WTC11 (cell line): ENCODE measurements around the gene TTLL11. TPM values are rescaled to one million over a fixed set of nuclear protein-coding genes. Genes with fewer than 3 reads are reported as not detected.

ENCODE experiments used
- ATAC-seq: fragments of 200-7000 bp; cut with Tn5 transposase; 2 replicates; pipeline ENCODE4 v1.10.0; 2021; ENCODE audit warnings: mild to moderate bottlenecking, moderate library complexity
- CTCF ChIA-PET: fragments of 300-600 bp; sonication (Branson Sonifier 250); formaldehyde crosslinking; loops from one replicate; lab custom pipeline; 2021; ENCODE audit warnings: antibody characterized with exemption; lab: Charles Lee
- POLR2A ChIA-PET: fragments of 350-600 bp; sonication (Branson Sonifier 250); formaldehyde crosslinking; loops from one replicate; lab custom pipeline; 2021; ENCODE audit warnings: antibody characterized with exemption; lab: Charles Lee
- DNase-seq: peaks from one replicate; pipeline ENCODE4 v3.0.0; 2021; ENCODE audit warnings: low spot score
- H3K27ac Mint-ChIP-seq: 2 replicates; pipeline ENCODE4 v1.8.0; 2021; ENCODE audit warnings: mixed read lengths
- H3K27me3 Mint-ChIP-seq: 2 replicates; pipeline ENCODE4 v1.8.0; 2021; ENCODE audit warnings: low read depth, mild to moderate bottlenecking, moderate library complexity, mixed read lengths
- H3K36me3 Mint-ChIP-seq: 2 replicates; pipeline ENCODE4 v1.8.0; 2021; ENCODE audit warnings: mixed read lengths
- H3K4me1 Mint-ChIP-seq: 2 replicates; pipeline ENCODE4 v1.8.0; 2022; ENCODE audit warnings: mixed read lengths
- H3K4me3 Mint-ChIP-seq: 2 replicates; pipeline ENCODE4 v1.8.0; 2021; ENCODE audit warnings: mild to moderate bottlenecking, moderate library complexity, mixed read lengths
- H3K9me3 Mint-ChIP-seq: 2 replicates; pipeline ENCODE4 v1.8.0; 2021; ENCODE audit warnings: mixed read lengths
- EMX1 ChIP-seq: fragments of 250-450 bp; sonication (Bioruptor Pico); IDR thresholded peaks from 2 replicates; pipeline ENCODE4 v1.8.0; 2021; ENCODE audit warnings: mild to moderate bottlenecking
- GABPB1 ChIP-seq: sonication (generic); formaldehyde crosslinking; IDR thresholded peaks from 2 replicates; pipeline ENCODE4 v1.8.1; 2023; ENCODE audit warnings: mild to moderate bottlenecking, missing genetic modification reagents
- HMGA2 ChIP-seq: fragments of 250-450 bp; sonication (Bioruptor Pico); IDR thresholded peaks from 2 replicates; pipeline ENCODE4 v1.4.0; 2021; ENCODE audit warnings: mild to moderate bottlenecking, moderate library complexity
- JUN ChIP-seq: sonication (generic); formaldehyde crosslinking; IDR thresholded peaks from 2 replicates; pipeline ENCODE4 v1.8.0; 2023; ENCODE audit warnings: mild to moderate bottlenecking, missing genetic modification reagents
- KAT7 ChIP-seq: sonication (generic); formaldehyde crosslinking; IDR thresholded peaks from 2 replicates; pipeline ENCODE4 v1.8.1; 2023; ENCODE audit warnings: missing genetic modification reagents, mild to moderate bottlenecking, borderline replicate concordance
- NFATC4 ChIP-seq: fragments of 250-450 bp; sonication (Bioruptor Pico); IDR thresholded peaks from 2 replicates; pipeline ENCODE4 v1.9.0; 2021; ENCODE audit warnings: mild to moderate bottlenecking
- PRRX2 ChIP-seq: fragments of 250-450 bp; sonication (Bioruptor Pico); IDR thresholded peaks from 2 replicates; pipeline ENCODE4 v1.8.0; 2021; ENCODE audit warnings: mild to moderate bottlenecking
- RELA ChIP-seq: sonication (generic); formaldehyde crosslinking; IDR thresholded peaks from 2 replicates; pipeline ENCODE4 v1.8.1; 2022; ENCODE audit warnings: missing genetic modification reagents, mild to moderate bottlenecking, borderline replicate concordance
- TP53 ChIP-seq: sonication (generic); formaldehyde crosslinking; IDR thresholded peaks from 2 replicates; pipeline ENCODE4 v1.8.1; 2023; ENCODE audit warnings: mild to moderate bottlenecking, missing genetic modification reagents
- ZNF121 ChIP-seq: sonication (generic); formaldehyde crosslinking; IDR thresholded peaks from 2 replicates; pipeline ENCODE4 v1.8.0; 2023; ENCODE audit warnings: missing genetic modification reagents
- ZNF219 ChIP-seq: sonication (generic); formaldehyde crosslinking; IDR thresholded peaks from 2 replicates; pipeline ENCODE4 v1.8.0; 2023; ENCODE audit warnings: missing genetic modification reagents, mild to moderate bottlenecking, borderline replicate concordance
- ZNF423 ChIP-seq: fragments of 250-450 bp; sonication (Bioruptor Pico); IDR thresholded peaks from 2 replicates; pipeline ENCODE4 v2.1.2; 2022; ENCODE audit warnings: mild to moderate bottlenecking, moderate library complexity
- total RNA-seq: library from RNA; stranded (reverse); gene quantifications from 3 replicates; pipeline ENCODE4 v1.2.3, GENCODE V29; 2021
- TF ChIP-seq, protein P1 (sequence below): fragments of 250-450 bp; sonication (Bioruptor Pico); IDR thresholded peaks from 2 replicates; pipeline ENCODE4 v1.9.0; 2021; ENCODE audit warnings: mild to moderate bottlenecking
- TF ChIP-seq, protein P2 (sequence below): sonication (generic); formaldehyde crosslinking; IDR thresholded peaks from 2 replicates; pipeline ENCODE4 v1.8.1; 2023; ENCODE audit warnings: mild to moderate bottlenecking, missing genetic modification reagents, borderline replicate concordance
- TF ChIP-seq, protein P3 (sequence below): sonication (generic); formaldehyde crosslinking; IDR thresholded peaks from 2 replicates; pipeline ENCODE4 v1.8.1; 2022; ENCODE audit warnings: mild to moderate bottlenecking, moderate library complexity, missing genetic modification reagents
- TF ChIP-seq, protein P4 (sequence below): sonication (generic); formaldehyde crosslinking; IDR thresholded peaks from 2 replicates; pipeline ENCODE4 v1.8.0; 2022; ENCODE audit warnings: mild to moderate bottlenecking, missing genetic modification reagents
- TF ChIP-seq, protein P5 (sequence below): sonication (generic); formaldehyde crosslinking; IDR thresholded peaks from 2 replicates; pipeline ENCODE4 v1.8.1; 2023; ENCODE audit warnings: mild to moderate bottlenecking, moderate library complexity, missing genetic modification reagents
- TF ChIP-seq, protein P6 (sequence below): fragments of 200-600 bp; IDR thresholded peaks from 2 replicates; pipeline ENCODE4 v1.8.0; 2022; ENCODE audit warnings: antibody characterized with exemption
- TF ChIP-seq, protein P7 (sequence below): sonication (generic); formaldehyde crosslinking; IDR thresholded peaks from 2 replicates; pipeline ENCODE4 v1.8.1; 2022; ENCODE audit warnings: missing genetic modification reagents, borderline replicate concordance

TTLL11 gene
- total RNA-seq, 1 experiment from 2014 or later, result 1.1 TPM

DNA sequence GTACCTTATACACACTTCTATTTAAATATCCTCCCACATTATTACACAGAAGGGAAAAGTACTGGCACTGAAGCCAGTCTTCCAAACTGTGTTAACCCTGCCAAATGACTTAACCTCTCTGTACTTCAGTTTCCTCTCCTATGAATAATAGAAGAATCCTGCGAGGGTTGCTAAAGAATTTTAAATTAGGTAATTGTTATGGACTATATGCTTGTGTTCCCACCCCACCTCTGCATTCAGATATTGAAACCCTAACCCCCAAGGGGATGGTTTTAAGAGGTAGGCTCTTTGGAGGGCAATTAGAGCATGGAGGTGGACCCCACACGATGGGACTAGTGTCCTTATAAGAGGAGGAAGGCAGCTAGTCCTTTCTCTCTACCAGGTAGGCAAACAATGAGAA lies 72.7 kb downstream of the TTLL11 start (continued):
- TF ChIP-seq, protein P1, sequence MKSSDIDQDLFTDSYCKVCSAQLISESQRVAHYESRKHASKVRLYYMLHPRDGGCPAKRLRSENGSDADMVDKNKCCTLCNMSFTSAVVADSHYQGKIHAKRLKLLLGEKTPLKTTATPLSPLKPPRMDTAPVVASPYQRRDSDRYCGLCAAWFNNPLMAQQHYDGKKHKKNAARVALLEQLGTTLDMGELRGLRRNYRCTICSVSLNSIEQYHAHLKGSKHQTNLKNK, result no peak
- TF ChIP-seq, protein P2, sequence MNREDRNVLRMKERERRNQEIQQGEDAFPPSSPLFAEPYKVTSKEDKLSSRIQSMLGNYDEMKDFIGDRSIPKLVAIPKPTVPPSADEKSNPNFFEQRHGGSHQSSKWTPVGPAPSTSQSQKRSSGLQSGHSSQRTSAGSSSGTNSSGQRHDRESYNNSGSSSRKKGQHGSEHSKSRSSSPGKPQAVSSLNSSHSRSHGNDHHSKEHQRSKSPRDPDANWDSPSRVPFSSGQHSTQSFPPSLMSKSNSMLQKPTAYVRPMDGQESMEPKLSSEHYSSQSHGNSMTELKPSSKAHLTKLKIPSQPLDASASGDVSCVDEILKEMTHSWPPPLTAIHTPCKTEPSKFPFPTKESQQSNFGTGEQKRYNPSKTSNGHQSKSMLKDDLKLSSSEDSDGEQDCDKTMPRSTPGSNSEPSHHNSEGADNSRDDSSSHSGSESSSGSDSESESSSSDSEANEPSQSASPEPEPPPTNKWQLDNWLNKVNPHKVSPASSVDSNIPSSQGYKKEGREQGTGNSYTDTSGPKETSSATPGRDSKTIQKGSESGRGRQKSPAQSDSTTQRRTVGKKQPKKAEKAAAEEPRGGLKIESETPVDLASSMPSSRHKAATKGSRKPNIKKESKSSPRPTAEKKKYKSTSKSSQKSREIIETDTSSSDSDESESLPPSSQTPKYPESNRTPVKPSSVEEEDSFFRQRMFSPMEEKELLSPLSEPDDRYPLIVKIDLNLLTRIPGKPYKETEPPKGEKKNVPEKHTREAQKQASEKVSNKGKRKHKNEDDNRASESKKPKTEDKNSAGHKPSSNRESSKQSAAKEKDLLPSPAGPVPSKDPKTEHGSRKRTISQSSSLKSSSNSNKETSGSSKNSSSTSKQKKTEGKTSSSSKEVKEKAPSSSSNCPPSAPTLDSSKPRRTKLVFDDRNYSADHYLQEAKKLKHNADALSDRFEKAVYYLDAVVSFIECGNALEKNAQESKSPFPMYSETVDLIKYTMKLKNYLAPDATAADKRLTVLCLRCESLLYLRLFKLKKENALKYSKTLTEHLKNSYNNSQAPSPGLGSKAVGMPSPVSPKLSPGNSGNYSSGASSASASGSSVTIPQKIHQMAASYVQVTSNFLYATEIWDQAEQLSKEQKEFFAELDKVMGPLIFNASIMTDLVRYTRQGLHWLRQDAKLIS (CRISPR knock-in tag), result no peak
- no peak for TF ChIP-seq PRRX2
- TF ChIP-seq EMX1, result no peak
- TF ChIP-seq, all 79 proteins: peak for 0

DNA sequence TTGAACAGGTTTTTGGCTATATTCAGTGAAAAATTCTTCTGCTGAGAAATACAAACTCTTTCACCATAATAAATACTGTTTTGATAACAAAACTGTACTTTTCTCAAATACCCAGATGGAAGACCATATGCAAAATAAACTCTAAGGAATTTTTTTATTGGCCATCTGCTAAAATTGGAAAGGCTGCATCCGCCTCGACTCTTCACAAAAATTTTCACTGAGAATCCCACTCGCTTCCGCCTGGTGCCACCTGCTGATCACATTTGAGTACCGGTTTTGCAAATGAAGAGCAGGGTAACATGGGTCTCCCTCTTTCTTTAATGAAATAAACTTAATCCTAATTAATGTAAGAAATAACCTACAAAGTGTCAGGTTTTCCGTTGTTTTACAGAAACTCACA lies 76.4 kb downstream of the TTLL11 start:
- H3K9me3 Mint-ChIP-seq, result no peaks in the 10 kb centered on the region
- peaks cover 54% of the 10 kb centered on the region for H3K4me1 Mint-ChIP-seq
- ChIA-PET POLR2A (no interaction called here), CTCF (no interaction called here)
- H3K27ac Mint-ChIP-seq, result no peak overlapping the region
- H3K4me3 Mint-ChIP-seq, result no peak overlapping the region
- no peak for DNase-seq
- TF ChIP-seq JUN (CRISPR knock-in tag) (no peak), ZNF121 (CRISPR knock-in tag) (no peak), ZNF423 (no peak), NFATC4 (CRISPR knock-in tag) (no peak), ZNF219 (CRISPR knock-in tag) (no peak)
- TF ChIP-seq, protein P3, sequence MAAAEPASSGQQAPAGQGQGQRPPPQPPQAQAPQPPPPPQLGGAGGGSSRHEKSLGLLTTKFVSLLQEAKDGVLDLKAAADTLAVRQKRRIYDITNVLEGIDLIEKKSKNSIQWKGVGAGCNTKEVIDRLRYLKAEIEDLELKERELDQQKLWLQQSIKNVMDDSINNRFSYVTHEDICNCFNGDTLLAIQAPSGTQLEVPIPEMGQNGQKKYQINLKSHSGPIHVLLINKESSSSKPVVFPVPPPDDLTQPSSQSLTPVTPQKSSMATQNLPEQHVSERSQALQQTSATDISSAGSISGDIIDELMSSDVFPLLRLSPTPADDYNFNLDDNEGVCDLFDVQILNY (CRISPR knock-in tag), result no peak
- TF ChIP-seq, all 79 proteins: peak for 0
- ATAC-seq, result no peak
- Mint-ChIP-seq H3K36me3 (no peaks in the 10 kb centered on the region), H3K27me3 (peaks cover 45% of the 10 kb centered on the region)

DNA sequence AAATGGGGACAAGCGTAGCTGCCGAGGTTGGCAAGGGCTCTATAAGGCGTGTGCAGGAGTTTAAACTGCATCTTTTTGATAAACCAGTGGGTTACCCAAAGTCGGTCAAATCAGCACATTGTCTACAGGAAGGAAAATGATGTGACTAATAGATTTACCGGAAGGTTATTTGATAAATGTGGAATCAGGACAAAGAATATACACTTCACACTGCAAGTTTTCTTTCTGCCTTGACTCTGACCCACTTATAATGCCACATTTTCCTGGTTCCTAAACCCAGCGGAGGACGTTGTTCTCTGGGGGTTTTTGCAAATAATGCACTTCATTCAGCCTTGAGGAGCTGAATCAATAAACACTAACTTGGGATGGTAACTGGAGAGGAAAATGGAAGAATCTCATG lies 76.8 kb downstream of the TTLL11 start:
- CTCF ChIA-PET, result no interaction called here

DNA sequence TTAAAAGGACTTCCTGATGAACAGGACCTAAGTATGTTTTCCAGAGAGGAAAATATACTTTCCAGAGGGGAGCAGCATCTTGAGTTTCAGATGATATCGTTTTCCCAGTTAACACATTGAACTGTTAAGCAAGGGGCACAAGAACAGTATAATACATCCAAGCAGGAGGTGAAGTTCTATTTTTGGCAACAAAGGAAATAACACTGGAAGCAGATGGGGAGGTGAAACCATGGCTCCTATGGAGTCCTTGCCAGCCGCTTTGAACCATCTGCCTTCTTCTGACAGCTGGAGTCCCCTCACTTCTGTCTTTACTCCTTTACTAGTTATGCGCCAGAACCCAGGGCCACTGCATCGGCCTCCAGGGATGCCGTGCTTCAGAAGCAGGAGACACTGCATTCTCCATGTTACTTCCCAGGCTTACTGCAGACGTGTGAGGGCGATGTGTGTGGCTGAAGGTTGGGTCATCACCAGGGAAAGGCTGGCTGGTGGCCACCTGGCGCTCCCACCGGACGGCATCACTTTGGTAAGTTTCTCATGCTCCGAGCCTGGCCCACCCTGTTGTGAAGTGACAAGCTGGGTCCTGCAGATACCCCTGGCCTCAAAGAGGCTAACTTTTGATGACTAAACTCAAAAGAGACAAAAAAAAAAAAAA lies 77.8 kb downstream of the TTLL11 start:
- DNase-seq (no peak), ATAC-seq (no peak)
- Mint-ChIP-seq H3K9me3 (no peaks in the 10 kb centered on the region), H3K27ac (no peak overlapping the region), H3K27me3 (peaks cover 36% of the 10 kb centered on the region), H3K4me1 (peaks cover 39% of the 10 kb centered on the region), H3K4me3 (no peak overlapping the region), H3K36me3 (no peaks in the 10 kb centered on the region)
- ChIA-PET CTCF (no interaction called here), POLR2A (no interaction called here)
- TF ChIP-seq TP53 (no peak), HMGA2 (no peak), KAT7 (no peak), GABPB1 (CRISPR knock-in tag) (no peak)
- TF ChIP-seq, protein P4, sequence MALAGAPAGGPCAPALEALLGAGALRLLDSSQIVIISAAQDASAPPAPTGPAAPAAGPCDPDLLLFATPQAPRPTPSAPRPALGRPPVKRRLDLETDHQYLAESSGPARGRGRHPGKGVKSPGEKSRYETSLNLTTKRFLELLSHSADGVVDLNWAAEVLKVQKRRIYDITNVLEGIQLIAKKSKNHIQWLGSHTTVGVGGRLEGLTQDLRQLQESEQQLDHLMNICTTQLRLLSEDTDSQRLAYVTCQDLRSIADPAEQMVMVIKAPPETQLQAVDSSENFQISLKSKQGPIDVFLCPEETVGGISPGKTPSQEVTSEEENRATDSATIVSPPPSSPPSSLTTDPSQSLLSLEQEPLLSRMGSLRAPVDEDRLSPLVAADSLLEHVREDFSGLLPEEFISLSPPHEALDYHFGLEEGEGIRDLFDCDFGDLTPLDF (CRISPR knock-in tag), result no peak
- TF ChIP-seq, protein P5, sequence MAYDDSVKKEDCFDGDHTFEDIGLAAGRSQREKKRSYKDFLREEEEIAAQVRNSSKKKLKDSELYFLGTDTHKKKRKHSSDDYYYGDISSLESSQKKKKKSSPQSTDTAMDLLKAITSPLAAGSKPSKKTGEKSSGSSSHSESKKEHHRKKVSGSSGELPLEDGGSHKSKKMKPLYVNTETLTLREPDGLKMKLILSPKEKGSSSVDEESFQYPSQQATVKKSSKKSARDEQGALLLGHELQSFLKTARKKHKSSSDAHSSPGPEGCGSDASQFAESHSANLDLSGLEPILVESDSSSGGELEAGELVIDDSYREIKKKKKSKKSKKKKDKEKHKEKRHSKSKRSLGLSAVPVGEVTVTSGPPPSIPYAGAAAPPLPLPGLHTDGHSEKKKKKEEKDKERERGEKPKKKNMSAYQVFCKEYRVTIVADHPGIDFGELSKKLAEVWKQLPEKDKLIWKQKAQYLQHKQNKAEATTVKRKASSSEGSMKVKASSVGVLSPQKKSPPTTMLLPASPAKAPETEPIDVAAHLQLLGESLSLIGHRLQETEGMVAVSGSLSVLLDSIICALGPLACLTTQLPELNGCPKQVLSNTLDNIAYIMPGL (CRISPR knock-in tag), result no peak
- TF ChIP-seq, protein P6, sequence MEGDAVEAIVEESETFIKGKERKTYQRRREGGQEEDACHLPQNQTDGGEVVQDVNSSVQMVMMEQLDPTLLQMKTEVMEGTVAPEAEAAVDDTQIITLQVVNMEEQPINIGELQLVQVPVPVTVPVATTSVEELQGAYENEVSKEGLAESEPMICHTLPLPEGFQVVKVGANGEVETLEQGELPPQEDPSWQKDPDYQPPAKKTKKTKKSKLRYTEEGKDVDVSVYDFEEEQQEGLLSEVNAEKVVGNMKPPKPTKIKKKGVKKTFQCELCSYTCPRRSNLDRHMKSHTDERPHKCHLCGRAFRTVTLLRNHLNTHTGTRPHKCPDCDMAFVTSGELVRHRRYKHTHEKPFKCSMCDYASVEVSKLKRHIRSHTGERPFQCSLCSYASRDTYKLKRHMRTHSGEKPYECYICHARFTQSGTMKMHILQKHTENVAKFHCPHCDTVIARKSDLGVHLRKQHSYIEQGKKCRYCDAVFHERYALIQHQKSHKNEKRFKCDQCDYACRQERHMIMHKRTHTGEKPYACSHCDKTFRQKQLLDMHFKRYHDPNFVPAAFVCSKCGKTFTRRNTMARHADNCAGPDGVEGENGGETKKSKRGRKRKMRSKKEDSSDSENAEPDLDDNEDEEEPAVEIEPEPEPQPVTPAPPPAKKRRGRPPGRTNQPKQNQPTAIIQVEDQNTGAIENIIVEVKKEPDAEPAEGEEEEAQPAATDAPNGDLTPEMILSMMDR, result no peak

More for the DNA sequence above, 76.8 kb downstream of the TTLL11 start:
- H3K27ac Mint-ChIP-seq, result no peak overlapping the region
- DNase-seq, result no peak
- H3K27me3 Mint-ChIP-seq, result peaks cover 41% of the 10 kb centered on the region
- TF ChIP-seq RELA, result no peak
- TF ChIP-seq, protein P7, sequence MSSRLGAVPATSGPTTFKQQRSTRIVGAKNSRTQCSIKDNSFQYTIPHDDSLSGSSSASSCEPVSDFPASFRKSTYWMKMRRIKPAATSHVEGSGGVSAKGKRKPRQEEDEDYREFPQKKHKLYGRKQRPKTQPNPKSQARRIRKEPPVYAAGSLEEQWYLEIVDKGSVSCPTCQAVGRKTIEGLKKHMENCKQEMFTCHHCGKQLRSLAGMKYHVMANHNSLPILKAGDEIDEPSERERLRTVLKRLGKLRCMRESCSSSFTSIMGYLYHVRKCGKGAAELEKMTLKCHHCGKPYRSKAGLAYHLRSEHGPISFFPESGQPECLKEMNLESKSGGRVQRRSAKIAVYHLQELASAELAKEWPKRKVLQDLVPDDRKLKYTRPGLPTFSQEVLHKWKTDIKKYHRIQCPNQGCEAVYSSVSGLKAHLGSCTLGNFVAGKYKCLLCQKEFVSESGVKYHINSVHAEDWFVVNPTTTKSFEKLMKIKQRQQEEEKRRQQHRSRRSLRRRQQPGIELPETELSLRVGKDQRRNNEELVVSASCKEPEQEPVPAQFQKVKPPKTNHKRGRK (CRISPR knock-in tag), result no peak
- POLR2A ChIA-PET, result no interaction called here
- no peak for ATAC-seq
- H3K4me1 Mint-ChIP-seq, result peaks cover 49% of the 10 kb centered on the region
- H3K4me3 Mint-ChIP-seq, result no peak overlapping the region
- no peaks in the 10 kb centered on the region for H3K9me3 Mint-ChIP-seq
- no peaks in the 10 kb centered on the region for H3K36me3 Mint-ChIP-seq
